H1 (cell line): ENCODE data around the gene RORB. TPM values are rescaled to one million over a fixed set of nuclear protein-coding genes. Genes with fewer than 3 reads are reported as not detected.

Experiments
- CTCF ChIA-PET: fragments of 300-600 bp; sonication (Branson Sonifier 250); formaldehyde crosslinking; loops from one replicate; lab custom pipeline; 2021; ENCODE audit not compliant: partially characterized antibody; lab: Charles Lee
- POLR2A ChIA-PET: fragments of 300-600 bp; sonication (Branson Sonifier 250); formaldehyde crosslinking; loops from one replicate; lab custom pipeline; 2021; ENCODE audit warnings: inconsistent platforms; ENCODE audit not compliant: partially characterized antibody; lab: Charles Lee
- DNase-seq, 2 experiments: peaks; one replicate each; pipeline versions ENCODE4 v3.0.0 to v3.0.0-alpha.2; 2010 to 2022; ENCODE audit warnings: low spot score in 2 of 2, low read depth in 1 of 2, mixed read lengths in 1 of 2
- FAIRE-seq: peaks from 2 replicates; lab custom pipeline; 2011; peaks lifted over from hg19 to GRCh38; lab: Jason Lieb, UNC
- H2AFZ ChIP-seq: 2 replicates; pipeline ENCODE4 v1.8.1; 2012; ENCODE audit warnings: low read length, inconsistent platforms
- H2AK5ac ChIP-seq: 2 replicates; pipeline ENCODE4 v1.6.1; 2013; ENCODE audit warnings: low read depth, low read length
- H2BK120ac ChIP-seq: replicated peaks from 2 replicates; pipeline ENCODE3; 2013; ENCODE audit warnings: low read depth, low read length, inconsistent platforms
- H2BK12ac ChIP-seq: 2 replicates; pipeline ENCODE4 v1.6.1; 2013; ENCODE audit warnings: low read depth, low read length
- H2BK15ac ChIP-seq: 2 replicates; pipeline ENCODE4 v1.6.1; 2013; ENCODE audit warnings: low read length
- H2BK20ac ChIP-seq: 2 replicates; pipeline ENCODE4 v1.6.1; 2013; ENCODE audit warnings: low read length
- H2BK5ac ChIP-seq: 2 replicates; pipeline ENCODE4 v1.6.1; 2013; ENCODE audit warnings: low read depth, low read length
- H3K14ac ChIP-seq: 2 replicates; pipeline ENCODE4 v1.6.1; 2013; ENCODE audit warnings: inconsistent platforms; ENCODE audit not compliant: insufficient read length
- H3K18ac ChIP-seq: 2 replicates; pipeline ENCODE4 v1.6.1; 2013; ENCODE audit warnings: low read length; ENCODE audit errors: extremely low read depth
- H3K23ac ChIP-seq: 2 replicates; pipeline ENCODE4 v1.6.1; 2013; ENCODE audit warnings: inconsistent platforms; ENCODE audit not compliant: insufficient read length
- H3K23me2 ChIP-seq: 2 replicates; pipeline ENCODE4 v1.6.1; 2013; ENCODE audit warnings: low read depth, low read length
- H3K27ac ChIP-seq: 2 replicates; pipeline ENCODE4 v1.6.1; 2011; ENCODE audit warnings: low read depth, low read length, inconsistent platforms
- H3K27me3 ChIP-seq, 4 experiments: replicated peaks in 1 of 4; 1 replicate in 1 of 4; 2 replicates in 3 of 4; pipeline versions ENCODE4 v1.6.1 to v1.8.1; 2011 to 2013; ENCODE audit warnings: low read length in 3 of 4, mild to moderate bottlenecking in 3 of 4, inconsistent platforms in 2 of 4, mixed read lengths in 2 of 4, moderate library complexity in 1 of 4; ENCODE audit not compliant: control insufficient read depth in 3 of 4, insufficient read depth in 3 of 4; ENCODE audit errors: extremely low read depth in 1 of 4
- H3K36me3 ChIP-seq, 4 experiments: 2 replicates each; pipeline versions ENCODE4 v1.6.1 to v1.8.1; 2011 to 2013; ENCODE audit warnings: mild to moderate bottlenecking in 4 of 4, low read length in 3 of 4, moderate library complexity in 2 of 4, control low read depth in 1 of 4, inconsistent platforms in 1 of 4; ENCODE audit not compliant: insufficient read depth in 4 of 4, control insufficient read depth in 2 of 4
- H3K4ac ChIP-seq: replicated peaks from 2 replicates; pipeline ENCODE3; 2013; ENCODE audit warnings: low read length, low read depth, mixed read lengths, inconsistent platforms; ENCODE audit not compliant: insufficient read length
- H3K4me1 ChIP-seq, 4 experiments: replicated peaks in 1 of 4; 1 replicate in 1 of 4; 2 replicates in 3 of 4; pipeline versions ENCODE4 v1.6.1 to v1.8.1; 2011 to 2013; ENCODE audit warnings: low read length in 3 of 4, inconsistent platforms in 2 of 4, mixed read lengths in 1 of 4; ENCODE audit not compliant: insufficient read depth in 4 of 4, control insufficient read depth in 3 of 4
- H3K4me2 ChIP-seq, 2 experiments: 2 replicates each; pipeline versions ENCODE4 v1.6.1 to v1.8.1; 2011 to 2013; ENCODE audit warnings: low read depth in 2 of 2, low read length in 2 of 2, control low read depth in 1 of 2, inconsistent platforms in 1 of 2, mild to moderate bottlenecking in 1 of 2; ENCODE audit not compliant: insufficient read depth in 1 of 2
- H3K4me3 ChIP-seq, 4 experiments: fragments of 200-600, 300-600 bp in 1 of 4; sonication (generic), shearing (Covaris generic), sonication (Bioruptor Twin) in 1 of 4; 2 replicates each; pipeline versions ENCODE4 v1.5.1 to v1.8.1; 2011 to 2016; ENCODE audit warnings: low read length in 4 of 4, low read depth in 3 of 4, control low read depth in 2 of 4, inconsistent platforms in 2 of 4, mild to moderate bottlenecking in 2 of 4, mixed read lengths in 1 of 4, moderate library complexity in 1 of 4; ENCODE audit not compliant: insufficient read depth in 2 of 4; ENCODE audit errors: extremely low read depth in 1 of 4
- H3K56ac ChIP-seq: replicated peaks from 2 replicates; pipeline ENCODE3; 2013; ENCODE audit warnings: low read depth, mild to moderate bottlenecking, mixed read lengths, low read length, inconsistent platforms; ENCODE audit not compliant: insufficient read length
- H3K79me1 ChIP-seq: 2 replicates; pipeline ENCODE4 v1.6.1; 2013; ENCODE audit warnings: low read depth, low read length, control low read depth
- H3K79me2 ChIP-seq, 2 experiments: 2 replicates each; pipeline versions ENCODE4 v1.6.1 to v1.8.1; 2012 to 2013; ENCODE audit warnings: low read length in 2 of 2, mild to moderate bottlenecking in 2 of 2, inconsistent platforms in 1 of 2; ENCODE audit not compliant: insufficient read depth in 2 of 2, control insufficient read depth in 1 of 2
- H3K9ac ChIP-seq, 4 experiments: replicated peaks in 1 of 4; 1 replicate in 1 of 4; 2 replicates in 3 of 4; pipeline versions ENCODE4 v1.6.1 to v1.8.1; 2011 to 2013; ENCODE audit warnings: low read depth in 3 of 4, low read length in 3 of 4, control low read depth in 2 of 4, mild to moderate bottlenecking in 2 of 4, moderate library complexity in 2 of 4, inconsistent platforms in 1 of 4; ENCODE audit errors: extremely low read depth in 1 of 4
- H3K9me3 ChIP-seq, 2 experiments: 2 replicates each; pipeline versions ENCODE4 v1.6.1 to v1.8.1; 2012 to 2013; ENCODE audit warnings: mild to moderate bottlenecking in 2 of 2, moderate library complexity in 2 of 2, control low read depth in 1 of 2, inconsistent platforms in 1 of 2, low read depth in 1 of 2, low read length in 1 of 2, mixed read lengths in 1 of 2; ENCODE audit not compliant: insufficient read depth in 2 of 2
- H4K20me1 ChIP-seq, 2 experiments: replicated peaks in 1 of 2; 2 replicates each; pipeline versions ENCODE3 to v1.8.1; 2011 to 2013; ENCODE audit warnings: inconsistent platforms in 2 of 2, low read length in 2 of 2, mild to moderate bottlenecking in 1 of 2; ENCODE audit not compliant: insufficient read depth in 2 of 2, control insufficient read depth in 1 of 2
- H4K5ac ChIP-seq: 2 replicates; pipeline ENCODE4 v1.6.1; 2013; ENCODE audit warnings: low read length, low read depth, mixed read lengths, inconsistent platforms; ENCODE audit not compliant: insufficient read length
- H4K8ac ChIP-seq: 2 replicates; pipeline ENCODE4 v1.8.0; 2013; ENCODE audit warnings: mild to moderate bottlenecking, moderate library complexity, low read length, inconsistent platforms; ENCODE audit not compliant: insufficient read depth; ENCODE audit errors: extremely low read depth
- H4K91ac ChIP-seq: replicated peaks from 2 replicates; pipeline ENCODE3; 2013; ENCODE audit warnings: low read length, mixed read lengths, inconsistent platforms; ENCODE audit not compliant: insufficient read length
- GABPA ChIP-seq: IDR thresholded peaks from 2 replicates; pipeline ENCODE4 v1.6.1; 2011; ENCODE audit warnings: mild to moderate bottlenecking, low read length, moderate library complexity, borderline replicate concordance; ENCODE audit not compliant: insufficient read depth
- WGBS, 2 experiments: shearing (Covaris generic) in 1 of 2; methylation state at CpG; one replicate each; pipeline versions ENCODE4 v1.1.6 to v1.1.7; 2013 to 2015; ENCODE audit warnings: low lambda C conversion rate in 2 of 2, mixed read lengths in 2 of 2, inconsistent platforms in 1 of 2, low coverage in 1 of 2, missing lambda C conversion rate in 1 of 2; ENCODE audit not compliant: insufficient replicate concordance in 2 of 2, insufficient coverage in 1 of 2, insufficient read length in 1 of 2; ENCODE audit errors: extremely low coverage in 1 of 2, missing lambda C conversion rate in 1 of 2; 5-methylcytosine and 5-hydroxymethylcytosine counted together
- polyA plus RNA-seq, 7 experiments: library from polyadenylated mRNA; depleted of rRNA in 3 of 7; stranded (reverse) in 5 of 7; unstranded in 2 of 7; fragments of >200 nt in 5 of 7; fragments of 200-250 nt in 2 of 7; gene quantifications; 1 replicate in 5 of 7; 2 replicates in 1 of 7; 4 replicates in 1 of 7; pipeline versions ENCODE4 v1.2.1 to v1.2.3, GENCODE V29; 2011 to 2013; ENCODE audit warnings: missing spikeins in 2 of 7, mixed read lengths in 2 of 7
- total RNA-seq: library from RNA; stranded (reverse); fragmentation: NEBNext Ultra II Directional; extraction: Animal tissue kit (Norgen Biotek cat#: 25700); gene quantifications from 2 replicates; pipeline ENCODE4 v1.2.1, GENCODE V29; 2021

The RORB gene
- total and polyA plus RNA-seq, 2 of the 8 experiments (the other 6 are each of a cell fraction or from before 2014, with no cell fraction given): 2.3 to 7.1 TPM

DNA sequence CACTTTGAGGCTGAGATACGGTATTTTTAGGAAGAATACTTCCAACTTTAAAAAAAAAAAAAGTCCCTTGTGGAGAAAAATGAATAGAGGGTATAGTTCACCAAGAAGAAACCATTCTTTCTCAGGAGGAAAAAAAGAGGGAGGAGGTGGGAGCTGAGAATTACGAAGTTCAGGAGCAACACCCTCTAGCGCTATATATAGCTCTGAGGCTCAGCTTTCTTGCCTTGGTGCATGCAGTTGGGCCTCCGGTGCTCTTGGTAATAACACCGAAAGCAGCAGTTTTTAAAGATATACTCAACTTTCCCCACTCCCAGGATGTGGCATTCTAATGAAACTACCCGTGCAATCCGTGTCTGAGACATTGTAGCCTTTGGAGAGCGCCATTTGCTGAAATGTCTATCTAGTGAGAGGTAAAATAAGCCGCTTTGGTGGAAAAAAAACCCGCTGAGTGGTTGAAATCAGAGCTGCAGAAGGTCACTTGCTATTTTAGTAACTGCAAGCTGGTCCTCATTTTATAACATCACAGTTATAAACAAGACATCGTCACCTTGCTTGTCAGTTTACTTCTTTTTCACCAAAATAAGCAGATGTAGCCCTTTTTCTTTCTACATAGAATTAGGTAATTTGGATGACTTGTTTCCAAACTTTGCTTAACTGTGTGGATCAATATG, 156.4 kb downstream of the RORB start:
- Histone ChIP-seq H3K9ac (no peak overlapping the region), H2BK12ac (no peak overlapping the region), H2AFZ (no peak overlapping the region), H2BK20ac (no peak overlapping the region), H2BK120ac (no peak overlapping the region), H3K4ac (no peak overlapping the region), H3K27me3 (no peaks in the 10 kb centered on the region), H3K4me3 (no peak overlapping the region), H2BK15ac (no peak overlapping the region), H4K91ac (no peak overlapping the region), H3K4me1 (peaks cover 0 to 2% (median 0%) of the 10 kb centered on the region in 4 experiments; a peak in 2 of 7 replicates), H3K14ac (no peak overlapping the region), H3K79me2 (no peaks in the 10 kb centered on the region), H3K4me2 (no peak overlapping the region), H3K56ac (no peak overlapping the region), H3K9me3 (no peaks in the 10 kb centered on the region), H2BK5ac (no peak overlapping the region), H3K23ac (no peak overlapping the region), H3K27ac (no peak overlapping the region), H4K20me1 (no peaks in the 10 kb centered on the region), H3K18ac (no peak overlapping the region), H4K8ac (no peak overlapping the region), H3K79me1 (no peaks in the 10 kb centered on the region), H3K23me2 (no peaks in the 10 kb centered on the region), H4K5ac (no peak overlapping the region), H2AK5ac (no peak overlapping the region), H3K36me3 (no peaks in the 10 kb centered on the region)
- ChIA-PET CTCF (interaction anchor here (0.6 to 2.1 kb wide), 6 partner anchors 10 to 899 kb away, joined by 3 to 7 read pairs (median 4); no protein-coding TSS in a partner anchor), POLR2A (interaction anchor here (0.7 kb wide), 1 partner anchor 1592 kb away, joined by 3 read pairs; no protein-coding TSS in a partner anchor)
- FAIRE-seq: peak; percentile 13
- WGBS, 2 experiments: 76% methylated on average over 11 of the region's 11 CpGs; no CpG with 5 or more reads in 1 of the 2 experiments
- TF ChIP-seq GABPA: no peak
- no peak for DNase-seq
